ENCODE measurements around the gene TIFAB.

- TF ChIP-seq, protein P1, sequence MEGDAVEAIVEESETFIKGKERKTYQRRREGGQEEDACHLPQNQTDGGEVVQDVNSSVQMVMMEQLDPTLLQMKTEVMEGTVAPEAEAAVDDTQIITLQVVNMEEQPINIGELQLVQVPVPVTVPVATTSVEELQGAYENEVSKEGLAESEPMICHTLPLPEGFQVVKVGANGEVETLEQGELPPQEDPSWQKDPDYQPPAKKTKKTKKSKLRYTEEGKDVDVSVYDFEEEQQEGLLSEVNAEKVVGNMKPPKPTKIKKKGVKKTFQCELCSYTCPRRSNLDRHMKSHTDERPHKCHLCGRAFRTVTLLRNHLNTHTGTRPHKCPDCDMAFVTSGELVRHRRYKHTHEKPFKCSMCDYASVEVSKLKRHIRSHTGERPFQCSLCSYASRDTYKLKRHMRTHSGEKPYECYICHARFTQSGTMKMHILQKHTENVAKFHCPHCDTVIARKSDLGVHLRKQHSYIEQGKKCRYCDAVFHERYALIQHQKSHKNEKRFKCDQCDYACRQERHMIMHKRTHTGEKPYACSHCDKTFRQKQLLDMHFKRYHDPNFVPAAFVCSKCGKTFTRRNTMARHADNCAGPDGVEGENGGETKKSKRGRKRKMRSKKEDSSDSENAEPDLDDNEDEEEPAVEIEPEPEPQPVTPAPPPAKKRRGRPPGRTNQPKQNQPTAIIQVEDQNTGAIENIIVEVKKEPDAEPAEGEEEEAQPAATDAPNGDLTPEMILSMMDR (conservative IDR thresholded peaks at IDR 0.05; ENCODE audit: low read depth, low read length) = no peak
- TF ChIP-seq EZH2phosphoT487 (IDR thresholded peaks at IDR 0.05; ENCODE audit: borderline replicate concordance, low read length) = no peak
- no peak for TF ChIP-seq EZH2 (IDR thresholded peaks at IDR 0.05; ENCODE audit: low read length, unreplicated experiment)
These were observed 28.3 kb downstream of the TIFAB start for GRCh38 chr5:135423846-135424168.
